ENCODE data around the gene PILRB. TPM values are rescaled to one million over a fixed set of nuclear protein-coding genes. Genes with fewer than 3 reads are reported as not detected.

Gene PILRB
- total and polyA plus RNA-seq, 7 experiments from 2014 or later, result 1.1 to 137 (median 107) TPM

- H3K9me3 Mint-ChIP-seq, result no peaks in the 10 kb centered on the region
- ChIA-PET POLR2A (no interaction called here), CTCF (interaction anchor here (1.2 kb wide), 1 partner anchor 10 kb away, joined by 5 read pairs; no protein-coding TSS in a partner anchor)
- peak overlapping the region in 6 of 10 donors; percentile 47 to 80 (median 76) for H3K4me3 Mint-ChIP-seq
- DNase-seq (no peak), ATAC-seq (peak; percentile 17)
- Histone ChIP-seq H3K27me3 (ENCODE audit: control insufficient read depth in 2 of 2, insufficient read depth in 2 of 2, low read length in 2 of 2) (no peaks in the 10 kb centered on the region), H3K4me3 (ENCODE audit: low read length) (no peak overlapping the region), H3K9me3 (ENCODE audit: control insufficient read depth in 2 of 3, low read length in 3 of 3) (no peaks in the 10 kb centered on the region), H3K27ac (ENCODE audit: low read depth, low read length) (no peak overlapping the region), H3K36me3 (ENCODE audit: control insufficient read depth in 2 of 3, insufficient read depth in 3 of 3, low read length in 3 of 3) (no peaks in the 10 kb centered on the region), H3K4me1 (ENCODE audit: control insufficient read depth in 2 of 2, insufficient read depth in 2 of 2, low read length in 2 of 2) (peaks cover 6 to 9% of the 10 kb centered on the region in 2 donors)
- peaks cover 0 to 13% (median 5%) of the 10 kb centered on the region in 5 donors for H3K36me3 Mint-ChIP-seq
- peaks cover 0 to 51% (median 0%) of the 10 kb centered on the region in 5 donors for H3K27me3 Mint-ChIP-seq
- peaks cover 19 to 26% (median 22%) of the 10 kb centered on the region in 7 donors for H3K4me1 Mint-ChIP-seq
- intact Hi-C loops (cut with micrococcal nuclease), result loop anchor here (2.0 to 5.0 kb wide), 2 partner anchors 31 to 35 kb away; partner anchors contain the start of genes MEPCE (in 1 of the 2) and ZCWPW1 (in 1 of the 2)
- peak overlapping the region in 8 of 9 donors; percentile 16 to 92 (median 82) for H3K27ac Mint-ChIP-seq
These were observed 39.6 kb downstream of the PILRB start for GRCh38 chr7:100397315-100398081.

DNA sequence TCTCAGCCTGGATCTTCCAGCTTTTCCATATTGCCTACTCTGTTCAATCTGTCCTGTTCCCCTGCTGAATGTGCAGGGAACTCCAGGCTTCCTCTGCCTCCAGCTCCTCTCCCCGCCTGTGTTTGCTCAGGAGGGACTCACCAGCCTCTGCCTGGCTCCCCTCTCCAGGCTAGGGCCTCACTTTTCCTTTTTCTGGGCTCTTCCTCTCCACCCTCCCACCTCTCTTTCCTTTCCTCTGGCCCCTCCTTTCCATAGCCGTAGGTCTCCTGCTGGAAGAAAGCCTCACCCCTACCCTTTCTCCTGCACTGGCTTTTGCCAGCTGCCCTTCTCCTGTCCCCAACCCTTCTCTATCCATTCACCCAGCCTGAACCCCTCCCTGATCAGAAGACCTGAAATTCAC is 40.3 kb downstream of the PILRB start:
- no peak overlapping the region for H3K27ac ChIP-seq (ENCODE audit: low read depth, low read length)
- H3K27me3 Mint-ChIP-seq, result peaks cover 0 to 48% (median 0%) of the 10 kb centered on the region in 5 donors
- peak overlapping the region in 1 of 10 donors; percentile 76 for H3K4me3 Mint-ChIP-seq
- peak overlapping the region in 6 of 9 donors; percentile 47 to 77 (median 60) for H3K27ac Mint-ChIP-seq
- ATAC-seq, result no peak
- no peaks in the 10 kb centered on the region for H3K9me3 ChIP-seq (ENCODE audit: control insufficient read depth in 2 of 3, low read length in 3 of 3)
- no peak for DNase-seq
- ChIA-PET CTCF (interaction anchor here (1.2 kb wide), 1 partner anchor 9 kb away, joined by 5 read pairs; no protein-coding TSS in a partner anchor), POLR2A (no interaction called here)
- H3K36me3 Mint-ChIP-seq, result peaks cover 0 to 13% (median 5%) of the 10 kb centered on the region in 5 donors
- no peaks in the 10 kb centered on the region for H3K27me3 ChIP-seq (ENCODE audit: control insufficient read depth in 2 of 2, insufficient read depth in 2 of 2, low read length in 2 of 2)
- peaks cover 19 to 26% (median 22%) of the 10 kb centered on the region in 7 donors for H3K4me1 Mint-ChIP-seq
- intact Hi-C loops (cut with micrococcal nuclease), result loop anchor here in 1 of 2 donors (5.0 kb wide), 1 partner anchor 36 kb away; no protein-coding TSS in a partner anchor
- H3K9me3 Mint-ChIP-seq, result no peaks in the 10 kb centered on the region
- no peaks in the 10 kb centered on the region for H3K36me3 ChIP-seq (ENCODE audit: control insufficient read depth in 2 of 3, insufficient read depth in 3 of 3, low read length in 3 of 3)
- peaks cover 6 to 9% of the 10 kb centered on the region in 2 donors for H3K4me1 ChIP-seq (ENCODE audit: control insufficient read depth in 2 of 2, insufficient read depth in 2 of 2, low read length in 2 of 2)
- no peak overlapping the region for H3K4me3 ChIP-seq (ENCODE audit: low read length)

- H3K36me3 Mint-ChIP-seq, result peaks cover 0 to 21% (median 5%) of the 10 kb centered on the region in 5 donors
- Histone ChIP-seq H3K36me3 (ENCODE audit: control insufficient read depth in 2 of 3, insufficient read depth in 3 of 3, low read length in 3 of 3) (no peaks in the 10 kb centered on the region), H3K4me1 (ENCODE audit: control insufficient read depth in 2 of 2, insufficient read depth in 2 of 2, low read length in 2 of 2) (peaks cover 6 to 9% of the 10 kb centered on the region in 2 donors), H3K27me3 (ENCODE audit: control insufficient read depth in 2 of 2, insufficient read depth in 2 of 2, low read length in 2 of 2) (no peaks in the 10 kb centered on the region), H3K4me3 (ENCODE audit: low read length) (no peak overlapping the region), H3K9me3 (ENCODE audit: control insufficient read depth in 2 of 3, low read length in 3 of 3) (no peaks in the 10 kb centered on the region), H3K27ac (ENCODE audit: low read depth, low read length) (no peak overlapping the region)
- H3K4me3 Mint-ChIP-seq, result no peak overlapping the region
- peaks cover 0 to 51% (median 0%) of the 10 kb centered on the region in 5 donors for H3K27me3 Mint-ChIP-seq
- intact Hi-C loops (cut with micrococcal nuclease), result no loop called here
- ATAC-seq, result no peak
- CTCF ChIA-PET, result interaction anchor here (0.5 to 0.6 kb wide), 2 partner anchors 164 to 213 kb away, joined by 3 read pairs; no protein-coding TSS in a partner anchor
- POLR2A ChIA-PET, result no interaction called here
- peak overlapping the region in 1 of 9 donors; percentile 32 for H3K27ac Mint-ChIP-seq
- DNase-seq, result no peak
- H3K9me3 Mint-ChIP-seq, result no peaks in the 10 kb centered on the region
- H3K4me1 Mint-ChIP-seq, result peaks cover 19 to 26% (median 22%) of the 10 kb centered on the region in 7 donors
These were observed 42.1 kb downstream of the PILRB start for GRCh38 chr7:100400041-100400440.

GRCh38 chr7:100400656-100401055 is 42.7 kb downstream of the PILRB start:
- Mint-ChIP-seq H3K27me3 (peaks cover 0 to 51% (median 0%) of the 10 kb centered on the region in 5 donors), H3K9me3 (no peaks in the 10 kb centered on the region), H3K4me3 (no peak overlapping the region), H3K4me1 (peaks cover 16 to 23% (median 22%) of the 10 kb centered on the region in 7 donors), H3K27ac (peak overlapping the region in 1 of 9 donors; percentile 32), H3K36me3 (peaks cover 0 to 21% (median 5%) of the 10 kb centered on the region in 5 donors)
- H3K27me3 ChIP-seq (ENCODE audit: control insufficient read depth in 2 of 2, insufficient read depth in 2 of 2, low read length in 2 of 2), result no peaks in the 10 kb centered on the region
- peaks cover 6 to 9% of the 10 kb centered on the region in 2 donors for H3K4me1 ChIP-seq (ENCODE audit: control insufficient read depth in 2 of 2, insufficient read depth in 2 of 2, low read length in 2 of 2)
- ATAC-seq, result no peak
- peak in 1 of 9 donors; percentile 20 for DNase-seq
- H3K36me3 ChIP-seq (ENCODE audit: control insufficient read depth in 2 of 3, insufficient read depth in 3 of 3, low read length in 3 of 3), result no peaks in the 10 kb centered on the region
- no peak overlapping the region for H3K27ac ChIP-seq (ENCODE audit: low read depth, low read length)
- H3K9me3 ChIP-seq (ENCODE audit: control insufficient read depth in 2 of 3, low read length in 3 of 3), result no peaks in the 10 kb centered on the region
- H3K4me3 ChIP-seq (ENCODE audit: low read length), result no peak overlapping the region
- intact Hi-C loops (cut with micrococcal nuclease), result no loop called here
- ChIA-PET POLR2A (no interaction called here), CTCF (no interaction called here)

- POLR2A ChIA-PET, result interaction anchor here (1.6 kb wide), 1 partner anchor 27 kb away, joined by 4 read pairs; the partner anchor contains the start of gene ZCWPW1
- no peaks in the 10 kb centered on the region for H3K36me3 ChIP-seq (ENCODE audit: control insufficient read depth in 2 of 3, insufficient read depth in 3 of 3, low read length in 3 of 3)
- H3K4me1 ChIP-seq (ENCODE audit: control insufficient read depth in 2 of 2, insufficient read depth in 2 of 2, low read length in 2 of 2), result peaks cover 6 to 9% of the 10 kb centered on the region in 2 donors
- H3K4me3 ChIP-seq (ENCODE audit: low read length), result no peak overlapping the region
- no peak overlapping the region for H3K27ac Mint-ChIP-seq
- DNase-seq, result no peak
- H3K9me3 ChIP-seq (ENCODE audit: control insufficient read depth in 2 of 3, low read length in 3 of 3), result no peaks in the 10 kb centered on the region
- CTCF ChIA-PET, result no interaction called here
- H3K4me3 Mint-ChIP-seq, result no peak overlapping the region
- peaks cover 0 to 54% (median 0%) of the 10 kb centered on the region in 5 donors for H3K27me3 Mint-ChIP-seq
- peaks cover 0 to 21% (median 5%) of the 10 kb centered on the region in 5 donors for H3K36me3 Mint-ChIP-seq
- intact Hi-C loops (cut with micrococcal nuclease), result no loop called here
- no peak for ATAC-seq
- no peak overlapping the region for H3K27ac ChIP-seq (ENCODE audit: low read depth, low read length)
- H3K27me3 ChIP-seq (ENCODE audit: control insufficient read depth in 2 of 2, insufficient read depth in 2 of 2, low read length in 2 of 2), result no peaks in the 10 kb centered on the region
- no peaks in the 10 kb centered on the region for H3K9me3 Mint-ChIP-seq
- H3K4me1 Mint-ChIP-seq, result peaks cover 12 to 17% (median 16%) of the 10 kb centered on the region in 7 donors
These were observed 43.9 kb downstream of the PILRB start for GRCh38 chr7:100401811-100402210.

- H3K9me3 Mint-ChIP-seq, result no peaks in the 10 kb centered on the region
- peaks cover 8 to 15% (median 12%) of the 10 kb centered on the region in 7 donors for H3K4me1 Mint-ChIP-seq
- intact Hi-C loops (cut with micrococcal nuclease), result no loop called here
These were observed 44.3 kb downstream of the PILRB start for GRCh38 chr7:100402241-100402640.

More at GRCh38 chr7:100402241-100402640, 44.3 kb downstream of the PILRB start:
- H3K27me3 Mint-ChIP-seq, result peaks cover 0 to 56% (median 0%) of the 10 kb centered on the region in 5 donors
- H3K27ac Mint-ChIP-seq, result no peak overlapping the region
- DNase-seq (no peak), ATAC-seq (no peak)
- Histone ChIP-seq H3K4me3 (ENCODE audit: low read length) (no peak overlapping the region), H3K27ac (ENCODE audit: low read depth, low read length) (no peak overlapping the region), H3K4me1 (ENCODE audit: control insufficient read depth in 2 of 2, insufficient read depth in 2 of 2, low read length in 2 of 2) (peaks cover 1 to 6% of the 10 kb centered on the region in 2 donors), H3K9me3 (ENCODE audit: control insufficient read depth in 2 of 3, low read length in 3 of 3) (no peaks in the 10 kb centered on the region), H3K36me3 (ENCODE audit: control insufficient read depth in 2 of 3, insufficient read depth in 3 of 3, low read length in 3 of 3) (no peaks in the 10 kb centered on the region), H3K27me3 (ENCODE audit: control insufficient read depth in 2 of 2, insufficient read depth in 2 of 2, low read length in 2 of 2) (no peaks in the 10 kb centered on the region)
- no peak overlapping the region for H3K4me3 Mint-ChIP-seq
- H3K36me3 Mint-ChIP-seq, result peaks cover 0 to 21% (median 5%) of the 10 kb centered on the region in 5 donors
- CTCF ChIA-PET, result no interaction called here
- POLR2A ChIA-PET, result interaction anchor here (1.6 kb wide), 1 partner anchor 26 kb away, joined by 4 read pairs; the partner anchor contains the start of gene ZCWPW1

Data from naive thymus-derived CD4-positive, alpha-beta T cell (primary cell).